ENCODE measurements around the gene ESYT1. TPM values are rescaled to one million over a fixed set of nuclear protein-coding genes. Genes with fewer than 3 reads are reported as not detected.

The ESYT1 gene
- total RNA-seq, 1 experiment from 2014 or later, result 111 TPM

- Histone ChIP-seq H3K23ac (ENCODE audit: insufficient read length, low read depth, low read length) (no peak overlapping the region), H3K14ac (ENCODE audit: insufficient read depth, low read length) (no peak overlapping the region), H3K9ac (ENCODE audit: extremely low read depth, insufficient read length, low read length) (no peak overlapping the region), H3K79me1 (ENCODE audit: insufficient read depth, low read depth, low read length, poor library complexity, severe bottlenecking) (no peaks in the 10 kb centered on the region), H3K4me2 (ENCODE audit: insufficient read depth, insufficient read length, low read length) (no peak overlapping the region), H2BK15ac (ENCODE audit: low read depth, low read length) (no peak overlapping the region), H3K9me3 (ENCODE audit: control insufficient read depth, low read depth, low read length) (no peaks in the 10 kb centered on the region), H2AFZ (ENCODE audit: low read length) (no peak overlapping the region), H4K5ac (ENCODE audit: insufficient read length, low read depth, low read length) (no peak overlapping the region), H4K91ac (ENCODE audit: insufficient read length, low read depth, low read length) (no peak overlapping the region), H3K27ac (ENCODE audit: insufficient read length, low read depth, low read length) (no peak overlapping the region), H3K18ac (ENCODE audit: insufficient read length, low read depth, low read length) (no peak overlapping the region), H3K27me3 (ENCODE audit: insufficient read depth, low read length) (no peaks in the 10 kb centered on the region; the same call in 1 of the 2 replicates), H3K4me1 (ENCODE audit: insufficient read depth, low read length) (0 out of 2 replicates have a peak, but pooled peaks cover 4% of the 10 kb centered on the region), H2BK20ac (ENCODE audit: low read depth, low read length, poor library complexity, severe bottlenecking) (no peak overlapping the region), H2BK5ac (ENCODE audit: insufficient read length, low read length) (no peak overlapping the region), H3K79me2 (ENCODE audit: insufficient read depth, low read length) (peaks cover 7% of the 10 kb centered on the region; the same call in 1 of the 2 replicates), H2AK5ac (ENCODE audit: insufficient read length, low read length) (no peak overlapping the region), H2BK12ac (ENCODE audit: insufficient read length, low read depth, low read length) (no peak overlapping the region), H3T11ph (ENCODE audit: low read length) (no peak overlapping the region), H3K4ac (ENCODE audit: low read depth, low read length) (no peak overlapping the region), H3K23me2 (ENCODE audit: insufficient read length, low read depth, low read length, poor library complexity, severe bottlenecking) (peaks cover 13% of the 10 kb centered on the region), H2BK120ac (ENCODE audit: low read depth, low read length, poor library complexity, severe bottlenecking) (no peak overlapping the region), H4K8ac (replicated peaks; ENCODE audit: insufficient read length, low read depth, low read length) (no peak overlapping the region), H4K20me1 (ENCODE audit: control insufficient read depth, insufficient read depth, insufficient read length) (no peaks in the 10 kb centered on the region), H3K56ac (ENCODE audit: insufficient read length, low read depth, low read length) (no peak overlapping the region)
- Mint-ChIP-seq H3K4me3 (no peak overlapping the region; a peak in 1 of 5 replicates), H3K36me3 (ENCODE audit: insufficient read depth in 1 of 3, low read depth in 3 of 3) (peaks cover 20 to 36% (median 33%) of the 10 kb centered on the region in 3 experiments), H3K4me1 (peaks cover 19 to 25% of the 10 kb centered on the region in 2 experiments), H3K9me3 (no peaks in the 10 kb centered on the region), H3K27ac (no peak overlapping the region; a peak in 1 of 7 replicates), H3K27me3 (ENCODE audit: low read depth) (no peaks in the 10 kb centered on the region)
- WGBS (ENCODE audit: extremely low coverage, insufficient read length, low lambda C conversion rate), result no CpG with 5 or more reads among the region's 2 CpGs
- TF ChIP-seq CTCF (conservative IDR thresholded peaks at IDR 0.05), result no peak
- no peak for DNase-seq
Observed at GRCh38 chr12:56082382-56082781, 45.7 kb upstream of the ESYT1 start.
